NCI-H345 (cell line): ENCODE results near the gene MALRD1.

Experiments used
- DNase-seq: peaks from one replicate; lab custom pipeline; 2025; lab: John Stamatoyannopoulos, UW

Gene MALRD1

DNA sequence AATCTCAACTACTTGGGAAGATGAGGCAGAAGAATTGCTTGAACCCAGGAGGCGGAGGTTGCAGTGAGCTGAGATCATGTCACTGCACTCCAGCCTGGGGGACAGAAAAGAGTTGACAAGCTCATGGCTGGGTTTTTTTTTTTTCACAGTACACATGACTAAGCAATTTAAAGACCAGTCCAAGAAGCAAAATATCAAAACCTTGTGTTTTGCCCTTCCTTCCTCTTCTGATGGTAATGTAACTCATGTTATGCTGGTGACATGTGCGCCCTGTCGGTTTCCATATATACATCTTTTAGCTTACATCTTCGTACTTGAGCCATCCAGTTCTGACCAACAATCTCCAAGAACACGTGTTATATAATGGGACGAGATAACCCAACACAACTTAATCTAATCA lies 530.0 kb downstream of the MALRD1 start:
- no peak for DNase-seq

- DNase-seq: no peak
Observed at GRCh38 chr10:19579761-19580545, 531.4 kb downstream of the MALRD1 start.

GRCh38 chr10:19580691-19581090 lies 532.1 kb downstream of the MALRD1 start:
- DNase-seq: no peak

DNA sequence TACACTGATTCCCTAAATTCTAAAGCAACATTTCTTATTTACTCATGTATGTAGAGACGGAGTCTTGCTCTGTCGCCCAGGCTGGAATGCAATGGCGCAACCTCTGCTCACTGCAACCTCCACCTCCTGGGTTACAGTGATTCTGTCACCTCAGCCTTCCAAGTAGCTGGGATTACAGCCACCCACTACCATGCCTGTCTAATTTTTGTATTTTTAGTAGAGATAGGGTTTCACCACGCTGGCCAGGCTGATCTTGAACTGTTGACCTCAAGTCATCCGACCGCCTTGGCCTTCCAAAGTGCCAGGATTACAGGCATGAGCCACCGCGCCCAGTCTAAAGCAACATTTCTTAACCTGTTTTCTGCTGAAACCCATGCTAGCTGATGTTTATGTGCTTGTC lies 540.0 kb downstream of the MALRD1 start:
- no peak for DNase-seq

DNA sequence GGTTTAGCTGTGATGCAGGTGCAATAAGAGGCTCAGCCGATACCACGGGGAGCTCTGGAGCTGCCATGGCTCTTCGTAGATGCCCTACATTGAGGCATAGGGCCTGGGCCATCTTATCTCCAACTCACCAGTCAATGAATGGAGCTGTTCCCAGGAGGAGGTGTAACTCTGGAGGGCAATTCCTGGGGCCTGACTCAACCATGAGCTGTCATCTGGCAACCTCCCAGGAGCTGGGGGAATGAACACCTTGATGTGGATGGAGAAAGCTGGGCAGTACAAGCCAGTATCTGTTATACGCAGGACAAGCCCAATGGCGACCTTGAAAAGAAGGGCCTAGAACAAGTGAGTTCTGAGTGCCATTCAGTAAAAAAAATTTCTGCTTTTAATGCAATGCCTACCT lies 543.7 kb downstream of the MALRD1 start:
- no peak for DNase-seq

DNA sequence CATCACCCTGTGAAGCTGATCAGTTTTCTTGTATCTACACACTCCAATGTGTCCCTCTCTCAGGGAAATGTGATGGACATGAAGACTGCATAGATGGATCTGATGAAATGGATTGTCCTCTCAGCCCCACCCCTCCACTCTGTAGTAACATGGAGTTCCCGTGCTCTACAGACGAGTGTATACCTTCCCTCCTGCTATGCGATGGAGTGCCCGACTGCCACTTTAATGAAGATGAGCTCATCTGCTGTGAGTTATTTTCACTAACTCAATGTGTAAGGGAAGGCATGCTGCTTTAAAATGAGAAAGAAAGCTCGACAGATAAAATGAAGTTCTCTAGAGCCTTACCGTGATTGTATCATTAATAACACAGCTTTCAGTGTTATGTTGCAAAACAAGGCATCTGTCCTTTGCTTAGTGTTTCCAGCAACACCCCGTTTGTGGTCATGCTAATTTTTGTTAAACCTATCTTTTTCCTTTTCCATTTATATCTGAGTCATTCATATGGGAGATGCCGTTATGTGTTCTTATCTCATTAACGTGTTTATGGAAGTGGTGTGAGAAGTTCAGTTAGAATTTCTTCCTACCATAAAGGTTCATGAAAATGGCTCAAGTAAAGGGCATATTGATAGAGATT lies 546.7 kb downstream of the MALRD1 start:
- no peak for DNase-seq

- DNase-seq: no peak
Observed at GRCh38 chr10:19605806-19606205, 557.2 kb downstream of the MALRD1 start.

GRCh38 chr10:19606968-19607367 lies 558.4 kb downstream of the MALRD1 start:
- no peak for DNase-seq

GRCh38 chr10:19611775-19612174 lies 563.2 kb downstream of the MALRD1 start:
- no peak for DNase-seq

DNA sequence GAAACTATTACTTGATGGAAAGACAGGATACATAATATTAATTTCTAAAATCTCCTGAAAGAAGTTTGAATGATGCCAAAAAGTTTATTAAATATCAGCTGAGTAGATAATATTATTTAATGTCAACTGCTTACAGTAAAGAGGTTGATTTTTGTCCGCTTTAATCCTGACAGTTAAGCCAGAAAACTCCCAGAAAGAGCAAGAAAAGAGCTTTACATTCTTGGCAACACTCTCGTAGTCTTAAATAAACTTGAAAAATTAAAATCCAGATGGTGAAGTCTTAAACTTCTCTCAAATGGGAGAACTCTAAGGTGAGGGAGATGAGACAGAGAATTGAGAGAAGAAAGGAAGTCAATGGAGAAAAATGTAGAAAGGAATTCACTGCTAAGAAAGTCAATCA lies 568.4 kb downstream of the MALRD1 start:
- DNase-seq: no peak

DNA sequence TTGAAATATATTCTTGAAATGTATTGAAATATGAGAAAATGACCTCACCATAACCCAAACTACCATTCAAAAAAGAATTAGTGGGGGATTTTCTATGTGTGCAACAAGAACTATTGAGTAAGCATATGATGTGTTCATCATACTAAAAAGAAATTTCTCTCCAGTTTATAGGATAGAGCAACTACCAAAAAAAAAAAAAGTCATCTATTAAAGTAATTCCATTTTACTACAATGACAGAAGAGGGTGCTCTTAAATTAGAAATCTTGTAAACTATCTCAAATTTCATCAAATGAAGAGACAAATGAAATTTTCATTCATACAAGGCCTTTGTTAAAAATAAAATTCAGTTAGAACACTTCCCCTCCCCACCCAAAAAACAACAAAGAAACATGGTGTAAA lies 572.2 kb downstream of the MALRD1 start:
- no peak for DNase-seq

- DNase-seq: no peak
Observed at GRCh38 chr10:19623321-19623720, 574.7 kb downstream of the MALRD1 start.

GRCh38 chr10:19626156-19626555 lies 577.6 kb downstream of the MALRD1 start:
- DNase-seq: no peak

DNA sequence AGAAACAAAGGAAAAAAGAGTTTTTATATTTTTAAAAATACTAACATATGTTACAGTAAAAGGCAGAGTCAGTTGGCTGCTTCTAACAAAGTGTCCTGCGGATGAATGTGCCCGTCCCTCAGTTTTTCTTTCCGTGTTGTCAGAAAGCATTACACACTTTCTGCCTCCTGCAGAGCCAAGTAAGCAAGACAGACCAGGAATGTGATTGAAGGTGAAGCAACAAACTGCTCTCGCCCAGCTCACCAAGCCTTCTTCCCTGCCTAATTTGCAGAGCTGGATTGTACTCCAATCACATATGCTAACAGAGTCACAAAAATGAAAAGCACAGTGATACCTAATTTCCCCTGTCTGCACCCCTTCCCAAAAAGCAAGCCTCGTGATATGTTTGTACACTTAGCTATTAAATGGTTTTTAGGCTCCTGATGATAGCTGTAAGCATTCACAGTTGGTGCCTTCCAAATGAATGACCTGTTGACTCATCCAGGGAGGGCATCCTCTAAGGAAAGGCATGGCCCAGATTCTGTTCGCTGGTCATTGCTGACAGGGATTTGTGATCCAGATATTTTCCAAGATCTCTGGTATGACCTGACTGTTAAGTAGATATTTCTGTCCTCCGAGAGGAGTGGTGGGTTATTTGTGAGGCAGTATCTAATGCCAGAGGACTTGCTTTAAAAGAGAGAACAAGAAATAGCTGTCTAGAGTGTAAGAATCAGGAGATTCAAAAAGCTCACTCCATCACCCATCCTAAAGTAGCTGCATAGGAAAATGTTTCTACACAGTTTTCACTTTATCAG lies 580.4 kb downstream of the MALRD1 start:
- DNase-seq: no peak

DNA sequence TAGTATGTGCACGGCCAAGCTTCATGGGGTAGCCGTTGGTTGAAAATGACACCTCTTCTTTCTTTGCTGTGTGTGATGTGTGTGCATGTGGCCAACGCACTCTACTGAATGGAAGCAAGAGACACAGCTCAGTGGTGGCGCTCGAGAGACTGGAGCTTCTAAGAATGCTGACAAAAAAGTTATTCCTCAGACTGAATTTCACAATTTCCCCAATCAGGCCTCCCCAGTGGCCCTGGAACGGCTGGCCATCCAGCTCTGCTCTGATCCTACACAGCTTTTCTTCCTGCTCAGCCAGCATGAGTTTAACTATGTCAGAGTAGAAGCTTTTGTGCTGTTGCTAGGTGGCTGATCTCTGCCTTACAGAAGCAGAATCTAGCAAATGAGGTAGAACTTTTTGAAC lies 581.0 kb downstream of the MALRD1 start:
- no peak for DNase-seq

GRCh38 chr10:19634163-19634562 lies 585.6 kb downstream of the MALRD1 start:
- DNase-seq: no peak

- DNase-seq: no peak
Observed at GRCh38 chr10:19638182-19638895, 589.7 kb downstream of the MALRD1 start.

GRCh38 chr10:19638896-19639233 lies 590.3 kb downstream of the MALRD1 start:
- DNase-seq: no peak

DNA sequence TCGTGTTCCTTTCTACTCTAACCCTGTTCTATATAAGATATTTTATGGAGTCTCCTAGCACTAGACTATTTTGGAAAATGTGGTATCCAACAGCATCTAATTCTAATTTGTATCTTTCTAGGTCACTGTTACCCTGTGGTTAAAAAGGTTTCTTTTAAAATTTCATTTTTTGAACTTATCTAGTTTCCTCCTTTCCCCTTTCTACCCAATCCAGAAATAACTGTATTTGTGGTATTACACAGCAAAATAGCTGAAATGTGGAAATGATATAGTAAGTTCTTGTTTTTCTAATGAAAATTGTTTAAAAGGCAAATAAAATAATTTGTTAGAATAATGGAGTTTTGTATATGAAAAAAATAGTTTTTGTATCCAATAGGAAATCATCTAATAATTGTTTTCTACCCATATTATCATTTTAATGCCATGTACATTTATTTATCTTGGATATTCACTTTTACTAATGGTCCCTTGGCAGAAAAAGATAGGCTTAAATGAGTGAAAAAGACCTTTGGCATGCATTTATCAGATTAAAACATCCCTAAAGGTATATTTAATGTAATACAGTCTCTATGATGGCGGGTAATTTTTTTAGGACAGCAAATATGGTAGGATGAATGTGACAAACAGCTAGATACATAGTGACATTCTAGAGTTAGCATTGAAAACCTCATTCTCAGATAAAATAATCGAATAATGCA lies 592.1 kb downstream of the MALRD1 start:
- DNase-seq: no peak

DNA sequence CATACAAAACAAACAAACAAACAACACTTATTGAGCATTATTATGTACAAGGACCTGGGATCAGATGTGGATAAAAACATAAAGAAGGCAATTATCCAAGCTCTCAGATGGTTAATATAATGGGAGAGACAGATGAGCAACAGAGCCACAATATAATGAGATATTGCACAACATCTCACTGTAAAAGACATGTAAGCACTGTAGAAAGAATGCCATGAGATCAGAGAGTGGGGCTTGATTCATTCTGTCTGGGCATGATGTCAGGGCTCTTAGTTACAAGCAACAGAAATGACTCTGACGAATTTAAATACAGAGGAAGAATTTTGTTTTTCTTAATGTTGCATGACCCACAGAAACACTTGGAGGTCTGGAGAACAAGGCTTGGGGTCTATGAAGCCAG lies 602.9 kb downstream of the MALRD1 start:
- DNase-seq: no peak

GRCh38 chr10:19652750-19653149 lies 604.1 kb downstream of the MALRD1 start:
- no peak for DNase-seq

DNA sequence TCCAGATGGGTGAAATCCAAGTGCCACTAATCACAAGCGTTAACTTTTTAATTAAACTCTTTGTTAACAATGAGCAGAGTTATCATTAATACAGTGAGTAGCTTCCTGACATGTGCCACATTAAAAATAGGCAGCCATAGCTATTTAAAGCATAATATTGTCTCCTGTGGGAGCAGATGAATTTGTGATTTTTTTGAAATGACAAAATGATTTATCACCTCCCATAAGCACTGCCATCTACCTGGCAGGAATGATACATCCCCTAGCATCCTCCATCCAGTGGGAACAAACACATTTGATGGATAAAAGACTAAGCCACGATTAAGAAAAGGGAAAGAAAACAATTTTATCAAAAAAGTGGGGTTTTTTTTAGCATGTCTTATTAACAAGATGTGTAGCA lies 605.3 kb downstream of the MALRD1 start:
- no peak for DNase-seq
